Hippocampal formation (tissue), 2 donors: ENCODE measurements around the gene DLG4.
"Not testable (repeated sequence)": the region's sequence is repeated elsewhere in the genome, so short reads cannot be mapped to it uniquely, and the experiment has no call there.

Source experiments
- DNase-seq, 2 donors: peaks; one replicate each; lab custom pipeline; 2025; lab: John Stamatoyannopoulos, UW

The DLG4 gene

GRCh38 chr17:7249214-7249613 lies 29.6 kb upstream of the DLG4 start:
- DNase-seq, result no peak

- DNase-seq, result no peak
These were observed 29.2 kb upstream of the DLG4 start for GRCh38 chr17:7248796-7249195.

GRCh38 chr17:7246779-7247178 lies 27.1 kb upstream of the DLG4 start:
- no peak for DNase-seq

- not testable (repeated sequence) for DNase-seq
These were observed 24.2 kb upstream of the DLG4 start for GRCh38 chr17:7243838-7244237.

GRCh38 chr17:7243453-7243729 lies 23.8 kb upstream of the DLG4 start:
- no peak for DNase-seq

- peak; percentile 85 to 94 for DNase-seq
These were observed 23.2 kb upstream of the DLG4 start for GRCh38 chr17:7242717-7243452.

- peak; percentile 88 to 89 for DNase-seq
These were observed 22.4 kb upstream of the DLG4 start, which contains the start of gene GABARAP for GRCh38 chr17:7241783-7242716. TSS of gene GABARAP (minus strand) at chr17:7242449. CDS start at chr17:7242330, 119 bp downstream.

- no peak for DNase-seq
These were observed 21.6 kb upstream of the DLG4 start for GRCh38 chr17:7241090-7241733.

GRCh38 chr17:7240375-7240774 lies 20.7 kb upstream of the DLG4 start:
- DNase-seq, result no peak

- DNase-seq, result peak; percentile 99
These were observed 19.7 kb upstream of the DLG4 start, which contains the start of gene PHF23 for GRCh38 chr17:7239091-7240027. TSS of gene PHF23 (minus strand) at chr17:7239457. CDS start at chr17:7239279, 178 bp downstream.

- DNase-seq, result peak in 1 of 2 donors; percentile 39
These were observed 18.9 kb upstream of the DLG4 start for GRCh38 chr17:7238420-7239090.

- DNase-seq, result peak in 1 of 2 donors; percentile 47
These were observed 18.3 kb upstream of the DLG4 start for GRCh38 chr17:7237761-7238419.

- DNase-seq, result no peak
These were observed 17.7 kb upstream of the DLG4 start for GRCh38 chr17:7237266-7237760.

- DNase-seq, result no peak
These were observed 17.2 kb upstream of the DLG4 start for GRCh38 chr17:7236808-7237207.

- no peak for DNase-seq
These were observed 16.3 kb upstream of the DLG4 start for GRCh38 chr17:7235693-7236665.

- peak; percentile 93 to 95 for DNase-seq
These were observed 14.7 kb upstream of the DLG4 start, which contains the start of gene DVL2 for GRCh38 chr17:7234083-7234951. TSS of gene DVL2 (minus strand) at chr17:7234517. CDS start at chr17:7234262, 255 bp downstream.

GRCh38 chr17:7233701-7234082 lies 14.1 kb upstream of the DLG4 start:
- DNase-seq, result no peak

GRCh38 chr17:7232114-7232513 lies 12.5 kb upstream of the DLG4 start:
- no peak for DNase-seq
